ENCODE data around the gene CYP21A2.
"Not testable (repeated sequence)": the region's sequence is repeated elsewhere in the genome, so short reads cannot be mapped to it uniquely, and the experiment has no call there.

DNA sequence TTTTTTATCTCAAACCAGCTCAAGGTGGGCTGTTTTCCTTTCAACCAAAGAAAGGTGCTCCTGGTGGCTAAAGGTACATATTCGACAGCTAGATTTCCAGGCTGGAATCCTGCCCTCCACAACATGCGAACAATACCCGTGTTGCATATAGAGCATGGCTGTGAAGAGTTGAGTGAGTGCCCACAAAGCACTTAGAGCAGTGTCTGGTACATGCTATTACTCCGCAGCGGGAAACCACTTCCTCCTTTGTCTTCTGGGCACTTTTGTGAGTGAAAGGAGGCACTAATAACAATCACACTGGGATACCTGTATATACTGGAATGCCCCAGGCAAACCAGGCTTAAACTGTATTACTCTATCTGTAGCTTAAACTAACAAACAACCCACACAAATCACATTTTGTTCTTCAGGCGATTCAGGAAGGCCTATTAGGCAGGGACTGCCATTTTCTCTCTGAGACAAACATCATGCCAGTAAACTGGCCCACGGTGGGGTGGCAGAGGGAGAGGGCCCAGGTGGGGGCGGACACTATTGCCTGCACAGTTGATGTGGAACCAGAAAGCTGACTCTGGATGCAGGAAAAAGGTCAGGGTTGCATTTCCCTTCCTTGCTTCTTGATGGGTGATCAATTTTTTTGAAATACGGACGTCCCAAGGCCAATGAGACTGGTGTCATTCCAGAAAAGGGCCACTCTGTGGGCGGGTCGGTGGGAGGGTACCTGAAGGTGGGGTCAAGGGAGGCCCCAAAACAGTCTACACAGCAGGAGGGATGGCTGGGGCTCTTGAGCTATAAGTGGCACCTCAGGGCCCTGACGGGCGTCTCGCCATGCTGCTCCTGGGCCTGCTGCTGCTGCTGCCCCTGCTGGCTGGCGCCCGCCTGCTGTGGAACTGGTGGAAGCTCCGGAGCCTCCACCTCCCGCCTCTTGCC is at the start of gene CYP21A2:
- TF ChIP-seq ZFP30 (CRISPR knock-in tag; IDR thresholded peaks at IDR 0.05); ARNTL (CRISPR knock-in tag; IDR thresholded peaks at IDR 0.05; ENCODE audit: borderline replicate concordance, low read depth); ZNF70 (CRISPR knock-in tag; IDR thresholded peaks at IDR 0.05); ZNF8 (CRISPR knock-in tag; IDR thresholded peaks at IDR 0.05); ZFP3 (CRISPR knock-in tag; IDR thresholded peaks at IDR 0.05); RARB (CRISPR knock-in tag; IDR thresholded peaks at IDR 0.05): not testable (repeated sequence)
- TF ChIP-seq, protein P1, sequence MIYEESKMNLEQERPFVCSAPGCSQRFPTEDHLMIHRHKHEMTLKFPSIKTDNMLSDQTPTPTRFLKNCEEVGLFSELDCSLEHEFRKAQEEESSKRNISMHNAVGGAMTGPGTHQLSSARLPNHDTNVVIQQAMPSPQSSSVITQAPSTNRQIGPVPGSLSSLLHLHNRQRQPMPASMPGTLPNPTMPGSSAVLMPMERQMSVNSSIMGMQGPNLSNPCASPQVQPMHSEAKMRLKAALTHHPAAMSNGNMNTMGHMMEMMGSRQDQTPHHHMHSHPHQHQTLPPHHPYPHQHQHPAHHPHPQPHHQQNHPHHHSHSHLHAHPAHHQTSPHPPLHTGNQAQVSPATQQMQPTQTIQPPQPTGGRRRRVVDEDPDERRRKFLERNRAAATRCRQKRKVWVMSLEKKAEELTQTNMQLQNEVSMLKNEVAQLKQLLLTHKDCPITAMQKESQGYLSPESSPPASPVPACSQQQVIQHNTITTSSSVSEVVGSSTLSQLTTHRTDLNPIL (CRISPR knock-in tag; IDR thresholded peaks at IDR 0.05; ENCODE audit: low read depth), result not testable (repeated sequence)
- TF ChIP-seq, protein P2, sequence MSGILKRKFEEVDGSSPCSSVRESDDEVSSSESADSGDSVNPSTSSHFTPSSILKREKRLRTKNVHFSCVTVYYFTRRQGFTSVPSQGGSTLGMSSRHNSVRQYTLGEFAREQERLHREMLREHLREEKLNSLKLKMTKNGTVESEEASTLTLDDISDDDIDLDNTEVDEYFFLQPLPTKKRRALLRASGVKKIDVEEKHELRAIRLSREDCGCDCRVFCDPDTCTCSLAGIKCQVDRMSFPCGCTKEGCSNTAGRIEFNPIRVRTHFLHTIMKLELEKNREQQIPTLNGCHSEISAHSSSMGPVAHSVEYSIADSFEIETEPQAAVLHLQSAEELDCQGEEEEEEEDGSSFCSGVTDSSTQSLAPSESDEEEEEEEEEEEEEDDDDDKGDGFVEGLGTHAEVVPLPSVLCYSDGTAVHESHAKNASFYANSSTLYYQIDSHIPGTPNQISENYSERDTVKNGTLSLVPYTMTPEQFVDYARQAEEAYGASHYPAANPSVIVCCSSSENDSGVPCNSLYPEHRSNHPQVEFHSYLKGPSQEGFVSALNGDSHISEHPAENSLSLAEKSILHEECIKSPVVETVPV (CRISPR knock-in tag; IDR thresholded peaks at IDR 0.05), result not testable (repeated sequence)
- TF ChIP-seq, protein P3, sequence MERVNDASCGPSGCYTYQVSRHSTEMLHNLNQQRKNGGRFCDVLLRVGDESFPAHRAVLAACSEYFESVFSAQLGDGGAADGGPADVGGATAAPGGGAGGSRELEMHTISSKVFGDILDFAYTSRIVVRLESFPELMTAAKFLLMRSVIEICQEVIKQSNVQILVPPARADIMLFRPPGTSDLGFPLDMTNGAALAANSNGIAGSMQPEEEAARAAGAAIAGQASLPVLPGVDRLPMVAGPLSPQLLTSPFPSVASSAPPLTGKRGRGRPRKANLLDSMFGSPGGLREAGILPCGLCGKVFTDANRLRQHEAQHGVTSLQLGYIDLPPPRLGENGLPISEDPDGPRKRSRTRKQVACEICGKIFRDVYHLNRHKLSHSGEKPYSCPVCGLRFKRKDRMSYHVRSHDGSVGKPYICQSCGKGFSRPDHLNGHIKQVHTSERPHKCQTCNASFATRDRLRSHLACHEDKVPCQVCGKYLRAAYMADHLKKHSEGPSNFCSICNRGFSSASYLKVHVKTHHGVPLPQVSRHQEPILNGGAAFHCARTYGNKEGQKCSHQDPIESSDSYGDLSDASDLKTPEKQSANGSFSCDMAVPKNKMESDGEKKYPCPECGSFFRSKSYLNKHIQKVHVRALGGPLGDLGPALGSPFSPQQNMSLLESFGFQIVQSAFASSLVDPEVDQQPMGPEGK (CRISPR knock-in tag; IDR thresholded peaks at IDR 0.05; ENCODE audit: borderline replicate concordance), result not testable (repeated sequence)
- TF ChIP-seq, protein P4, sequence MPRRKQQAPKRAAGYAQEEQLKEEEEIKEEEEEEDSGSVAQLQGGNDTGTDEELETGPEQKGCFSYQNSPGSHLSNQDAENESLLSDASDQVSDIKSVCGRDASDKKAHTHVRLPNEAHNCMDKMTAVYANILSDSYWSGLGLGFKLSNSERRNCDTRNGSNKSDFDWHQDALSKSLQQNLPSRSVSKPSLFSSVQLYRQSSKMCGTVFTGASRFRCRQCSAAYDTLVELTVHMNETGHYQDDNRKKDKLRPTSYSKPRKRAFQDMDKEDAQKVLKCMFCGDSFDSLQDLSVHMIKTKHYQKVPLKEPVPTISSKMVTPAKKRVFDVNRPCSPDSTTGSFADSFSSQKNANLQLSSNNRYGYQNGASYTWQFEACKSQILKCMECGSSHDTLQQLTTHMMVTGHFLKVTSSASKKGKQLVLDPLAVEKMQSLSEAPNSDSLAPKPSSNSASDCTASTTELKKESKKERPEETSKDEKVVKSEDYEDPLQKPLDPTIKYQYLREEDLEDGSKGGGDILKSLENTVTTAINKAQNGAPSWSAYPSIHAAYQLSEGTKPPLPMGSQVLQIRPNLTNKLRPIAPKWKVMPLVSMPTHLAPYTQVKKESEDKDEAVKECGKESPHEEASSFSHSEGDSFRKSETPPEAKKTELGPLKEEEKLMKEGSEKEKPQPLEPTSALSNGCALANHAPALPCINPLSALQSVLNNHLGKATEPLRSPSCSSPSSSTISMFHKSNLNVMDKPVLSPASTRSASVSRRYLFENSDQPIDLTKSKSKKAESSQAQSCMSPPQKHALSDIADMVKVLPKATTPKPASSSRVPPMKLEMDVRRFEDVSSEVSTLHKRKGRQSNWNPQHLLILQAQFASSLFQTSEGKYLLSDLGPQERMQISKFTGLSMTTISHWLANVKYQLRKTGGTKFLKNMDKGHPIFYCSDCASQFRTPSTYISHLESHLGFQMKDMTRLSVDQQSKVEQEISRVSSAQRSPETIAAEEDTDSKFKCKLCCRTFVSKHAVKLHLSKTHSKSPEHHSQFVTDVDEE (CRISPR knock-in tag; IDR thresholded peaks at IDR 0.05), result not testable (repeated sequence)
- TF ChIP-seq, protein P5, sequence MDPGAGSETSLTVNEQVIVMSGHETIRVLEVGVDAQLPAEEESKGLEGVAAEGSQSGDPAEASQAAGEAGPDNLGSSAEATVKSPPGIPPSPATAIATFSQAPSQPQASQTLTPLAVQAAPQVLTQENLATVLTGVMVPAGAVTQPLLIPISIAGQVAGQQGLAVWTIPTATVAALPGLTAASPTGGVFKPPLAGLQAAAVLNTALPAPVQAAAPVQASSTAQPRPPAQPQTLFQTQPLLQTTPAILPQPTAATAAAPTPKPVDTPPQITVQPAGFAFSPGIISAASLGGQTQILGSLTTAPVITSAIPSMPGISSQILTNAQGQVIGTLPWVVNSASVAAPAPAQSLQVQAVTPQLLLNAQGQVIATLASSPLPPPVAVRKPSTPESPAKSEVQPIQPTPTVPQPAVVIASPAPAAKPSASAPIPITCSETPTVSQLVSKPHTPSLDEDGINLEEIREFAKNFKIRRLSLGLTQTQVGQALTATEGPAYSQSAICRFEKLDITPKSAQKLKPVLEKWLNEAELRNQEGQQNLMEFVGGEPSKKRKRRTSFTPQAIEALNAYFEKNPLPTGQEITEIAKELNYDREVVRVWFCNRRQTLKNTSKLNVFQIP (CRISPR knock-in tag; IDR thresholded peaks at IDR 0.05; ENCODE audit: borderline replicate concordance, low read depth), result not testable (repeated sequence)
